ENCODE results near the gene BEND2.

DNA sequence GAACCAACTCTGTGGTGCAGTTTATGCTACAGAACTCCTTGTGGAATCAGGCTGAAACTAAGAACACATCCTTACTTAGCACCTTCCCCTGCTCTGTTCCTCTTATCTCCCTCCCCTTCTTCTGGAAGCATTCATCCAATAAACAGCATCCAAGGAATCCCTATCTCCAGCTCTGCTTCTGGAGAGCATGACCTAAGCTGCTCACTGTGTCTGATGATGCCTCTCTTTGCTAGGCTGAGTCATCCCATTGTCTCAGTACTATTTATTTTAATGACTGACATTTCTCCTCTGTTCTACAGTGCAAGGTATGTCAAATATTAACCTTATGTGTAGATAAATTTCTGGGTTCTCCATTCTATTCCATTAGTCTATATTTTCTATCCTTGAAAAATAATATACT is 71.2 kb downstream of the BEND2 start:
- TF ChIP-seq MXI1 (IDR thresholded peaks at IDR 0.05; ENCODE audit: low read depth, low read length) (no peak), GABPA (IDR thresholded peaks at IDR 0.05; ENCODE audit: low read depth) (no peak), HDAC2 (IDR thresholded peaks at IDR 0.05) (no peak), RELA (IDR thresholded peaks at IDR 0.05; ENCODE audit: borderline replicate concordance, partially characterized antibody) (no peak), CHD2 (IDR thresholded peaks at IDR 0.05; ENCODE audit: borderline replicate concordance, low read depth, low read length) (no peak), POLR2A (IDR thresholded peaks at IDR 0.05; ENCODE audit: low read depth, low read length) (no peak), RCOR1 (conservative IDR thresholded peaks at IDR 0.05; ENCODE audit: low read depth, low read length) (no peak), TAF1 (IDR thresholded peaks at IDR 0.05; ENCODE audit: borderline replicate concordance, low read depth, low read length) (no peak), MYC (IDR thresholded peaks at IDR 0.05; ENCODE audit: insufficient read depth, insufficient read length, insufficient replicate concordance, low read length, severe bottlenecking) (no peak), RBBP5 (conservative IDR thresholded peaks at IDR 0.05) (no peak)
- TF ChIP-seq, protein P1, sequence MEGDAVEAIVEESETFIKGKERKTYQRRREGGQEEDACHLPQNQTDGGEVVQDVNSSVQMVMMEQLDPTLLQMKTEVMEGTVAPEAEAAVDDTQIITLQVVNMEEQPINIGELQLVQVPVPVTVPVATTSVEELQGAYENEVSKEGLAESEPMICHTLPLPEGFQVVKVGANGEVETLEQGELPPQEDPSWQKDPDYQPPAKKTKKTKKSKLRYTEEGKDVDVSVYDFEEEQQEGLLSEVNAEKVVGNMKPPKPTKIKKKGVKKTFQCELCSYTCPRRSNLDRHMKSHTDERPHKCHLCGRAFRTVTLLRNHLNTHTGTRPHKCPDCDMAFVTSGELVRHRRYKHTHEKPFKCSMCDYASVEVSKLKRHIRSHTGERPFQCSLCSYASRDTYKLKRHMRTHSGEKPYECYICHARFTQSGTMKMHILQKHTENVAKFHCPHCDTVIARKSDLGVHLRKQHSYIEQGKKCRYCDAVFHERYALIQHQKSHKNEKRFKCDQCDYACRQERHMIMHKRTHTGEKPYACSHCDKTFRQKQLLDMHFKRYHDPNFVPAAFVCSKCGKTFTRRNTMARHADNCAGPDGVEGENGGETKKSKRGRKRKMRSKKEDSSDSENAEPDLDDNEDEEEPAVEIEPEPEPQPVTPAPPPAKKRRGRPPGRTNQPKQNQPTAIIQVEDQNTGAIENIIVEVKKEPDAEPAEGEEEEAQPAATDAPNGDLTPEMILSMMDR (IDR thresholded peaks at IDR 0.05 in 2 of 3, conservative IDR thresholded peaks at IDR 0.05 in 1 of 3; ENCODE audit: control insufficient read depth in 2 of 3, extremely low read depth in 1 of 3, insufficient read depth in 1 of 3, low read depth in 3 of 3, low read length in 3 of 3), result no peak
- TF ChIP-seq, protein P2, sequence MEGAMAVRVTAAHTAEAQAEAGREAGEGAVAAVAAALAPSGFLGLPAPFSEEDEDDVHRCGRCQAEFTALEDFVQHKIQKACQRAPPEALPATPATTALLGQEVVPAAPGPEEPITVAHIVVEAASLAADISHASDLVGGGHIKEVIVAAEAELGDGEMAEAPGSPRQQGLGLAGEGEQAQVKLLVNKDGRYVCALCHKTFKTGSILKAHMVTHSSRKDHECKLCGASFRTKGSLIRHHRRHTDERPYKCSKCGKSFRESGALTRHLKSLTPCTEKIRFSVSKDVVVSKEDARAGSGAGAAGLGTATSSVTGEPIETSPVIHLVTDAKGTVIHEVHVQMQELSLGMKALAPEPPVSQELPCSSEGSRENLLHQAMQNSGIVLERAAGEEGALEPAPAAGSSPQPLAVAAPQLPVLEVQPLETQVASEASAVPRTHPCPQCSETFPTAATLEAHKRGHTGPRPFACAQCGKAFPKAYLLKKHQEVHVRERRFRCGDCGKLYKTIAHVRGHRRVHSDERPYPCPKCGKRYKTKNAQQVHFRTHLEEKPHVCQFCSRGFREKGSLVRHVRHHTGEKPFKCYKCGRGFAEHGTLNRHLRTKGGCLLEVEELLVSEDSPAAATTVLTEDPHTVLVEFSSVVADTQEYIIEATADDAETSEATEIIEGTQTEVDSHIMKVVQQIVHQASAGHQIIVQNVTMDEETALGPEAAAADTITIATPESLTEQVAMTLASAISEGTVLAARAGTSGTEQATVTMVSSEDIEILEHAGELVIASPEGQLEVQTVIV (IDR thresholded peaks at IDR 0.05; ENCODE audit: borderline replicate concordance, partially characterized antibody), result no peak
- TF ChIP-seq, protein P3, sequence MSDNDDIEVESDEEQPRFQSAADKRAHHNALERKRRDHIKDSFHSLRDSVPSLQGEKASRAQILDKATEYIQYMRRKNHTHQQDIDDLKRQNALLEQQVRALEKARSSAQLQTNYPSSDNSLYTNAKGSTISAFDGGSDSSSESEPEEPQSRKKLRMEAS (IDR thresholded peaks at IDR 0.05; ENCODE audit: low read depth, low read length), result no peak

All from GM12878 (cell line).